K562 (cell line): ENCODE measurements around the gene KIF3B. TPM values are rescaled to one million over a fixed set of nuclear protein-coding genes. Genes with fewer than 3 reads are reported as not detected.

ENCODE experiments used
- ATAC-seq: fragments of 200-7000 bp; cut with Tn5 transposase; 3 replicates; pipeline ENCODE4 v1.9.1; 2020; ENCODE audit warnings: moderate library complexity
- BruUV-seq: library from RNA; stranded (reverse); fragments of 400-500 nt; replicated peaks from 2 replicates; lab custom pipeline; 2021; lab: Mats Ljungman, UMichigan
- CTCF ChIA-PET: fragments of 300-600 bp; formaldehyde crosslinking; extraction: SDS; loops from one replicate; lab custom pipeline; 2021; ENCODE audit warnings: low intra/inter-chr PET ratio; lab: Yijun Ruan, JAX
- POLR2A ChIA-PET: fragments of 300-600, 350-650 bp; sonication (Branson Sonifier 250); formaldehyde crosslinking; extraction: SDS; loops from one replicate; lab custom pipeline; 2021; ENCODE audit warnings: antibody characterized with exemption, inconsistent platforms; lab: Yijun Ruan, JAX
- DNase-seq, 4 experiments: peaks; one replicate each; pipeline versions ENCODE4 v3.0.0 to v3.0.0-alpha.2; 2011 to 2018; ENCODE audit warnings: low spot score in 3 of 4, mixed read lengths in 3 of 4; ENCODE audit errors: extremely low read depth in 1 of 4
- FAIRE-seq: peaks from 2 replicates; lab custom pipeline; 2011; peaks lifted over from hg19 to GRCh38; lab: Jason Lieb, UNC
- H2AFZ ChIP-seq: 2 replicates; pipeline ENCODE4 v1.6.0; 2011; ENCODE audit warnings: low read depth, low read length, control low read depth, inconsistent platforms
- H3K27ac ChIP-seq: fragments of 200-600 bp; 3 replicates; pipeline ENCODE4 v1.8.0; 2011; ENCODE audit warnings: low read depth, mild to moderate bottlenecking, control low read depth, inconsistent platforms, low read length, moderate library complexity, mixed read lengths; ENCODE audit errors: extremely low read depth
- H3K27me3 ChIP-seq, 2 experiments: fragments of 300-600 bp in 1 of 2; 2 replicates in 1 of 2; 3 replicates in 1 of 2; pipeline versions ENCODE4 v1.6.0 to v1.8.0; 2011; ENCODE audit warnings: inconsistent platforms in 2 of 2, low read length in 2 of 2, mild to moderate bottlenecking in 1 of 2, mixed read lengths in 1 of 2, moderate library complexity in 1 of 2; ENCODE audit not compliant: control insufficient read depth in 2 of 2, insufficient read depth in 2 of 2
- H3K36me3 ChIP-seq: fragments of 300-600 bp; 3 replicates; pipeline ENCODE4 v1.8.0; 2011; ENCODE audit warnings: mild to moderate bottlenecking, low read length, inconsistent platforms; ENCODE audit not compliant: control insufficient read depth, insufficient read depth
- H3K4me1 ChIP-seq, 2 experiments: fragments of 200-600 bp in 1 of 2; replicated peaks in 1 of 2; 2 replicates in 1 of 2; 3 replicates in 1 of 2; pipeline versions ENCODE4 v1.5.1 to v1.8.0; 2011; ENCODE audit warnings: inconsistent platforms in 2 of 2, low read length in 2 of 2, mild to moderate bottlenecking in 1 of 2, mixed read lengths in 1 of 2, moderate library complexity in 1 of 2; ENCODE audit not compliant: control insufficient read depth in 2 of 2, insufficient read depth in 2 of 2
- H3K4me2 ChIP-seq: 2 replicates; pipeline ENCODE4 v1.6.1; 2011; ENCODE audit warnings: low read length, control low read depth, inconsistent platforms, mixed read lengths; ENCODE audit not compliant: insufficient read depth
- H3K4me3 ChIP-seq: fragments of 200-600 bp; sonication (generic), shearing (Covaris generic); 2 replicates; pipeline ENCODE4 v1.5.1; 2016; ENCODE audit warnings: control low read depth, inconsistent platforms
- H3K79me2 ChIP-seq: fragments of 200-600 bp; 3 replicates; pipeline ENCODE4 v1.8.0; 2011; ENCODE audit warnings: low read length, inconsistent platforms; ENCODE audit not compliant: control insufficient read depth, insufficient read depth
- H3K9ac ChIP-seq, 2 experiments: 2 replicates each; pipeline versions ENCODE4 v1.6.0 to v1.6.1; 2011; ENCODE audit warnings: low read depth in 2 of 2, low read length in 2 of 2, control low read depth in 1 of 2, inconsistent platforms in 1 of 2, mild to moderate bottlenecking in 1 of 2, mixed read lengths in 1 of 2; ENCODE audit not compliant: insufficient read depth in 1 of 2
- H3K9me1 ChIP-seq: one replicate; pipeline ENCODE4 v1.6.0; 2011; ENCODE audit warnings: inconsistent platforms, mild to moderate bottlenecking, low read length, moderate library complexity; ENCODE audit not compliant: control insufficient read depth, insufficient read depth
- H3K9me3 ChIP-seq: replicated peaks from 2 replicates; pipeline ENCODE4 v1.5.1; 2011; ENCODE audit warnings: low read depth, low read length, inconsistent platforms; ENCODE audit not compliant: control insufficient read depth, insufficient read depth
- H4K20me1 ChIP-seq: replicated peaks from 2 replicates; pipeline ENCODE4 v1.6.1; 2011; ENCODE audit warnings: low read length, inconsistent platforms, mixed read lengths; ENCODE audit not compliant: control insufficient read depth, insufficient read depth
- CBX2 ChIP-seq: fragments of 200-600 bp; sonication (generic); IDR thresholded peaks from one replicate; pipeline ENCODE4 v1.6.1; 2012; ENCODE audit warnings: mild to moderate bottlenecking, low read length, inconsistent platforms; ENCODE audit not compliant: insufficient read depth, poor library complexity, severe bottlenecking
- CBX3 ChIP-seq, 2 experiments: IDR thresholded peaks; 1 replicate in 1 of 2; 2 replicates in 1 of 2; pipeline ENCODE4 v1.6.1; 2012; ENCODE audit warnings: inconsistent platforms in 2 of 2, low read length in 2 of 2, borderline replicate concordance in 1 of 2, control low read depth in 1 of 2
- CC2D1A ChIP-seq: fragments of 450-650 bp; IDR thresholded peaks from 2 replicates; pipeline ENCODE4 v1.6.1; 2017; ENCODE audit warnings: mild to moderate bottlenecking
- HNRNPUL1 ChIP-seq: fragments of 200-400 bp; formaldehyde crosslinking; IDR thresholded peaks from 2 replicates; pipeline ENCODE4 v1.6.1; 2017; ENCODE audit warnings: low read length
- MED1 ChIP-seq: sonication (generic); formaldehyde crosslinking; IDR thresholded peaks from 2 replicates; pipeline ENCODE4 v1.8.1; 2023; ENCODE audit warnings: missing genetic modification reagents, borderline replicate concordance
- NFYB ChIP-seq: IDR thresholded peaks from 2 replicates; pipeline ENCODE4 v1.6.1; 2011; ENCODE audit warnings: mild to moderate bottlenecking, moderate library complexity; ENCODE audit not compliant: insufficient read length; ENCODE audit errors: extremely low read depth
- NR2C1 ChIP-seq, 2 experiments: fragments of 450-650 bp; IDR thresholded peaks; 2 replicates each; pipeline ENCODE4 v1.6.1; 2017; ENCODE audit warnings: mild to moderate bottlenecking in 2 of 2, antibody characterized with exemption in 1 of 2, inconsistent platforms in 1 of 2, missing compliant biosample characterization in 1 of 2, missing genetic modification characterization in 1 of 2
- PATZ1 ChIP-seq: fragments of 250-450 bp; sonication (Bioruptor Pico); IDR thresholded peaks from 2 replicates; pipeline ENCODE4 v1.5.0; 2020; ENCODE audit warnings: mild to moderate bottlenecking, borderline replicate concordance
- POLR2G ChIP-seq: fragments of 200-400 bp; formaldehyde crosslinking; IDR thresholded peaks from 2 replicates; pipeline ENCODE4 v1.6.1; 2017; ENCODE audit warnings: low read depth, mild to moderate bottlenecking, antibody characterized with exemption, low read length, moderate library complexity
- POU5F1 ChIP-seq: fragments of 150-350 bp; IDR thresholded peaks from 2 replicates; pipeline ENCODE4 v1.6.1; 2014; ENCODE audit warnings: borderline replicate concordance, low read length, low read depth, mild to moderate bottlenecking; ENCODE audit not compliant: partially characterized antibody
- ZNF133 ChIP-seq: fragments of 250-450 bp; sonication (Bioruptor Pico); IDR thresholded peaks from 2 replicates; pipeline ENCODE4 v1.4.0; 2020; ENCODE audit warnings: mild to moderate bottlenecking
- ZNF444 ChIP-seq: fragments of 250-450 bp; sonication (Bioruptor Pico); IDR thresholded peaks from 2 replicates; pipeline ENCODE4 v1.4.0; 2020; ENCODE audit warnings: mild to moderate bottlenecking, moderate library complexity
- ZNF584 ChIP-seq: fragments of 200-800 bp; sonication (Bioruptor generic); IDR thresholded peaks from 2 replicates; pipeline ENCODE4 v1.6.1; 2016; ENCODE audit warnings: low read depth, mild to moderate bottlenecking, missing genetic modification characterization, missing compliant biosample characterization
- WGBS: fragments of 100-300 bp; shearing (Covaris generic); methylation state at CpG from one replicate; pipeline ENCODE4 v1.1.6; 2016; ENCODE audit warnings: low coverage, mixed read lengths; ENCODE audit not compliant: insufficient coverage; ENCODE audit errors: missing lambda C conversion rate; 5-methylcytosine and 5-hydroxymethylcytosine counted together
- in situ Hi-C: fragments of 300-500 bp; cut with MboI; formaldehyde crosslinking; loops from 4 replicates; pipeline ENCODE4 v1.15.0; 2018; ENCODE audit warnings: inconsistent platforms, mixed read lengths
- intact Hi-C: fragments of 100-400 bp; cut with micrococcal nuclease; formaldehyde crosslinking; loops from 2 replicates; pipeline ENCODE4 v1.14.2; 2022
- polyA plus RNA-seq, 8 experiments: library from polyadenylated mRNA; depleted of rRNA in 4 of 8; stranded (reverse) in 5 of 8; unstranded in 3 of 8; fragments of >200 nt; fragmentation: Nextera tagmentation in 2 of 8; fragmentation: Illumina TruSeq in 1 of 8; extraction: Ambion mirVana in 2 of 8; extraction: Trizol in 1 of 8; gene quantifications; 2 replicates each; pipeline versions ENCODE4 v1.2.1 to v1.2.3, GENCODE V29; 2011 to 2014; ENCODE audit warnings: inconsistent platforms in 1 of 8, missing spikeins in 1 of 8
- total RNA-seq, 7 experiments: library from RNA; depleted of rRNA in 6 of 7; stranded (reverse); fragments of >200 nt in 6 of 7; fragmentation: Illumina TruSeq in 2 of 7; extraction: Trizol in 2 of 7; gene quantifications; 2 replicates each; pipeline versions ENCODE4 v1.2.1 to v1.2.3, GENCODE V29; 2011 to 2021; ENCODE audit warnings: low replicate concordance in 1 of 7

The KIF3B gene
- total and polyA plus RNA-seq, 9 of the 15 experiments (the other 6 are each of a cell fraction or from before 2014, with no cell fraction given): 2.9 to 12.3 (median 8.6) TPM

GRCh38 chr20:32296819-32297420, 19.5 kb downstream of the KIF3B start (continued):
- TF ChIP-seq PATZ1 (CRISPR knock-in tag) (no peak), POLR2G (no peak), NFYB (no peak)

GRCh38 chr20:32297439-32297838, 20.0 kb downstream of the KIF3B start:
- Histone ChIP-seq H3K9me1 (no peaks in the 10 kb centered on the region), H3K9ac (no peak overlapping the region), H3K79me2 (no peaks in the 10 kb centered on the region), H3K9me3 (no peaks in the 10 kb centered on the region), H4K20me1 (0 out of 2 replicates have a peak, but pooled peaks cover 6% of the 10 kb centered on the region)
- TF ChIP-seq MED1 (CRISPR knock-in tag) (no peak), CBX3 (IDR thresholded peaks at IDR 0.05; ENCODE audit: borderline replicate concordance in 1 of 2, low read length in 2 of 2) (no peak), ZNF444 (CRISPR knock-in tag) (no peak), HNRNPUL1 (no peak), ZNF584 (no peak), NR2C1 (IDR thresholded peaks at IDR 0.05) (no peak), NR2C1 (tag; IDR thresholded peaks at IDR 0.05) (no peak), ZNF133 (CRISPR knock-in tag) (no peak), POU5F1 (no peak), CC2D1A (no peak), CBX2 (no peak)
- TF ChIP-seq, all 486 proteins: peak for 0
- ChIA-PET POLR2A (interaction anchor here (1.9 kb wide), 1 partner anchor 12 kb away, joined by 6 read pairs; no protein-coding TSS in a partner anchor), CTCF (no interaction called here)
- FAIRE-seq: no peak
- Histone ChIP-seq H3K27me3 (no peaks in the 10 kb centered on the region), H3K27ac (no peak overlapping the region), H3K4me1 (no peaks in the 10 kb centered on the region; a peak in 1 of 5 replicates), H3K36me3 (no peaks in the 10 kb centered on the region), H3K4me2 (no peak overlapping the region), H2AFZ (no peak overlapping the region), H3K4me3 (no peak overlapping the region)
- ATAC-seq: no peak
- no peak for DNase-seq
- intact Hi-C loops (no loop called here), in situ Hi-C loops (no loop called here)
- 49% methylated on average over 4 of the region's 4 CpGs for WGBS
- no TSS peak for BruUV-seq
